Peyer's patch (tissue), 4 donors: ENCODE data around the gene SLC17A7.

ENCODE experiments used
- CTCF ChIP-seq, 6 experiments: fragments of 450-650 bp in 4 of 6; fragments of 200-600 bp in 2 of 6; sonication (generic) in 1 of 6; IDR thresholded peaks; one replicate each; pipeline ENCODE4 v1.5.1; 2017 to 2019; ENCODE audit warnings: antibody characterized with exemption in 6 of 6, mild to moderate bottlenecking in 3 of 6, moderate library complexity in 1 of 6
- POLR2A ChIP-seq, 2 donors: fragments of 450-650 bp; IDR thresholded peaks; one replicate each; pipeline ENCODE4 v1.5.1; 2017; ENCODE audit warnings: antibody characterized with exemption in 2 of 2, mild to moderate bottlenecking in 2 of 2, moderate library complexity in 2 of 2

- TF ChIP-seq CTCF (IDR thresholded peaks at IDR 0.05) (no peak), POLR2A (IDR thresholded peaks at IDR 0.05) (no peak)
Measured at GRCh38 chr19:49409441-49410029, 31.8 kb downstream of the SLC17A7 start.
